Central memory CD8-positive, alpha-beta T cell (primary cell): ENCODE data around the gene UGT2B7.
"Not testable (repeated sequence)": the region's sequence is repeated elsewhere in the genome, so short reads cannot be mapped to it uniquely, and the experiment has no call there.

Source experiments
- ATAC-seq: fragments of 150-1000 bp; cut with Tn5 transposase; replicated peaks from 2 replicates; pipeline ENCODE4 v1.10.0; 2022; ENCODE audit warnings: mild to moderate bottlenecking, moderate FRiP score, moderate number of reproducible peaks; ENCODE audit not compliant: poor library complexity, severe bottlenecking; ENCODE audit errors: extremely low read depth
- DNase-seq, 2 donors: peaks; one replicate each; pipeline ENCODE4 v3.0.0; 2021; ENCODE audit warnings: low spot score in 2 of 2
- H3K27ac Mint-ChIP-seq: one replicate; pipeline ENCODE4 v1.8.0; 2022; ENCODE audit warnings: low read depth, mild to moderate bottlenecking, moderate library complexity, mixed read lengths
- H3K27me3 Mint-ChIP-seq: one replicate; pipeline ENCODE4 v1.8.0; 2022; ENCODE audit warnings: mixed read lengths
- H3K36me3 Mint-ChIP-seq: one replicate; pipeline ENCODE4 v1.8.0; 2022; ENCODE audit warnings: mild to moderate bottlenecking, moderate library complexity, mixed read lengths; ENCODE audit not compliant: insufficient read depth
- H3K4me1 Mint-ChIP-seq: one replicate; pipeline ENCODE4 v1.8.0; 2022; ENCODE audit warnings: mixed read lengths
- H3K4me3 Mint-ChIP-seq: one replicate; pipeline ENCODE4 v1.8.0; 2022; ENCODE audit warnings: mild to moderate bottlenecking, moderate library complexity, mixed read lengths
- H3K9me3 Mint-ChIP-seq: one replicate; pipeline ENCODE4 v1.8.0; 2022; ENCODE audit warnings: mixed read lengths

The UGT2B7 gene

GRCh38 chr4:69093681-69094080 is 2.6 kb upstream of the UGT2B7 start:
- no peak for DNase-seq
- no peak for ATAC-seq
- no peaks in the 10 kb centered on the region for H3K4me1 Mint-ChIP-seq
- H3K27me3 Mint-ChIP-seq, result no peaks in the 10 kb centered on the region
- no peaks in the 10 kb centered on the region for H3K36me3 Mint-ChIP-seq
- peaks cover 11% of the 10 kb centered on the region for H3K9me3 Mint-ChIP-seq
- H3K4me3 Mint-ChIP-seq, result no peak overlapping the region
- no peak overlapping the region for H3K27ac Mint-ChIP-seq

- H3K36me3 Mint-ChIP-seq, result no peaks in the 10 kb centered on the region
- ATAC-seq, result no peak
- no peak overlapping the region for H3K27ac Mint-ChIP-seq
- H3K27me3 Mint-ChIP-seq, result no peaks in the 10 kb centered on the region
- H3K4me3 Mint-ChIP-seq, result no peak overlapping the region
- peaks cover 12% of the 10 kb centered on the region for H3K9me3 Mint-ChIP-seq
- DNase-seq, result no peak
- H3K4me1 Mint-ChIP-seq, result no peaks in the 10 kb centered on the region
These were observed 958 bp upstream of the UGT2B7 start for GRCh38 chr4:69095301-69095731.

GRCh38 chr4:69096810-69097209 is 536 bp downstream of the UGT2B7 start:
- H3K36me3 Mint-ChIP-seq, result no peaks in the 10 kb centered on the region
- no peaks in the 10 kb centered on the region for H3K4me1 Mint-ChIP-seq
- no peak overlapping the region for H3K4me3 Mint-ChIP-seq
- no peak for DNase-seq
- H3K27ac Mint-ChIP-seq, result no peak overlapping the region
- ATAC-seq, result no peak
- no peaks in the 10 kb centered on the region for H3K27me3 Mint-ChIP-seq
- peaks cover 12% of the 10 kb centered on the region for H3K9me3 Mint-ChIP-seq

GRCh38 chr4:69098470-69098869 is 2.2 kb downstream of the UGT2B7 start:
- peaks cover 12% of the 10 kb centered on the region for H3K9me3 Mint-ChIP-seq
- DNase-seq, result no peak
- H3K36me3 Mint-ChIP-seq, result no peaks in the 10 kb centered on the region
- no peak overlapping the region for H3K27ac Mint-ChIP-seq
- H3K4me3 Mint-ChIP-seq, result no peak overlapping the region
- H3K27me3 Mint-ChIP-seq, result no peaks in the 10 kb centered on the region
- no peaks in the 10 kb centered on the region for H3K4me1 Mint-ChIP-seq
- ATAC-seq, result no peak

- no peak overlapping the region for H3K4me3 Mint-ChIP-seq
- ATAC-seq (no peak), DNase-seq (no peak)
- H3K9me3 Mint-ChIP-seq, result peaks cover 9% of the 10 kb centered on the region
- no peak overlapping the region for H3K27ac Mint-ChIP-seq
- H3K36me3 Mint-ChIP-seq, result no peaks in the 10 kb centered on the region
- H3K27me3 Mint-ChIP-seq, result no peaks in the 10 kb centered on the region
- H3K4me1 Mint-ChIP-seq, result no peaks in the 10 kb centered on the region
These were observed 3.6 kb downstream of the UGT2B7 start for GRCh38 chr4:69099910-69100309.

GRCh38 chr4:69102668-69103067 is 6.4 kb downstream of the UGT2B7 start:
- not testable (repeated sequence) for H3K27ac Mint-ChIP-seq, DNase-seq, H3K27me3 Mint-ChIP-seq, H3K4me3 Mint-ChIP-seq, H3K36me3 Mint-ChIP-seq, ATAC-seq, H3K4me1 Mint-ChIP-seq, H3K9me3 Mint-ChIP-seq

GRCh38 chr4:69104719-69105275 is 8.5 kb downstream of the UGT2B7 start:
- ATAC-seq, result no peak
- H3K36me3 Mint-ChIP-seq, result no peaks in the 10 kb centered on the region
- H3K4me3 Mint-ChIP-seq, result no peak overlapping the region
- no peak for DNase-seq
- no peak overlapping the region for H3K27ac Mint-ChIP-seq
- H3K4me1 Mint-ChIP-seq, result no peaks in the 10 kb centered on the region
- H3K9me3 Mint-ChIP-seq, result no peaks in the 10 kb centered on the region
- no peaks in the 10 kb centered on the region for H3K27me3 Mint-ChIP-seq

GRCh38 chr4:69115151-69115850 is 19.0 kb downstream of the UGT2B7 start:
- peaks cover 13% of the 10 kb centered on the region for H3K9me3 Mint-ChIP-seq
- H3K27me3 Mint-ChIP-seq, H3K36me3 Mint-ChIP-seq, ATAC-seq, H3K4me3 Mint-ChIP-seq, H3K27ac Mint-ChIP-seq, DNase-seq, H3K4me1 Mint-ChIP-seq: not testable (repeated sequence)

GRCh38 chr4:69115851-69116213 is 19.6 kb downstream of the UGT2B7 start:
- ATAC-seq (no peak), DNase-seq (no peak)
- no peaks in the 10 kb centered on the region for H3K36me3 Mint-ChIP-seq
- H3K4me1 Mint-ChIP-seq, result no peaks in the 10 kb centered on the region
- H3K4me3 Mint-ChIP-seq, result no peak overlapping the region
- no peak overlapping the region for H3K27ac Mint-ChIP-seq
- H3K9me3 Mint-ChIP-seq, result peaks cover 12% of the 10 kb centered on the region
- no peaks in the 10 kb centered on the region for H3K27me3 Mint-ChIP-seq

GRCh38 chr4:69116645-69117321 is 20.5 kb downstream of the UGT2B7 start:
- Mint-ChIP-seq H3K4me3 (no peak overlapping the region), H3K4me1 (no peaks in the 10 kb centered on the region), H3K36me3 (no peaks in the 10 kb centered on the region), H3K27ac (no peak overlapping the region), H3K27me3 (no peaks in the 10 kb centered on the region), H3K9me3 (peaks cover 8% of the 10 kb centered on the region)
- DNase-seq (no peak), ATAC-seq (no peak)

- H3K9me3 Mint-ChIP-seq, result peaks cover 20% of the 10 kb centered on the region
- H3K36me3 Mint-ChIP-seq, result no peaks in the 10 kb centered on the region
- no peak overlapping the region for H3K27ac Mint-ChIP-seq
- H3K4me1 Mint-ChIP-seq, result no peaks in the 10 kb centered on the region
- no peaks in the 10 kb centered on the region for H3K27me3 Mint-ChIP-seq
- no peak for DNase-seq
- ATAC-seq, result no peak
- no peak overlapping the region for H3K4me3 Mint-ChIP-seq
These were observed 24.6 kb downstream of the UGT2B7 start for GRCh38 chr4:69120870-69121269.

GRCh38 chr4:69122476-69122875 is 26.2 kb downstream of the UGT2B7 start:
- H3K36me3 Mint-ChIP-seq, result no peaks in the 10 kb centered on the region
- no peaks in the 10 kb centered on the region for H3K4me1 Mint-ChIP-seq
- ATAC-seq (no peak), DNase-seq (no peak)
- no peak overlapping the region for H3K4me3 Mint-ChIP-seq
- peaks cover 12% of the 10 kb centered on the region for H3K9me3 Mint-ChIP-seq
- H3K27ac Mint-ChIP-seq, result no peak overlapping the region
- no peaks in the 10 kb centered on the region for H3K27me3 Mint-ChIP-seq

- DNase-seq (no peak), ATAC-seq (no peak)
- H3K4me1 Mint-ChIP-seq, result no peaks in the 10 kb centered on the region
- H3K36me3 Mint-ChIP-seq, result no peaks in the 10 kb centered on the region
- peaks cover 20% of the 10 kb centered on the region for H3K9me3 Mint-ChIP-seq
- H3K27me3 Mint-ChIP-seq, result no peaks in the 10 kb centered on the region
- H3K4me3 Mint-ChIP-seq, result no peak overlapping the region
- H3K27ac Mint-ChIP-seq, result no peak overlapping the region
These were observed 28.7 kb downstream of the UGT2B7 start for GRCh38 chr4:69124941-69125340.
